Karpas-422 (cell line): ENCODE data around the gene TRDN. TPM values are rescaled to one million over a fixed set of nuclear protein-coding genes. Genes with fewer than 3 reads are reported as not detected.

Source experiments
- DNase-seq: peaks from one replicate; pipeline ENCODE4 v3.0.0-alpha.2; 2015
- H2AFZ ChIP-seq: fragments of 200-600 bp; sonication (generic); 2 replicates; pipeline ENCODE4 v1.6.1; 2014; ENCODE audit warnings: antibody characterized with exemption, low read length, mixed read lengths
- H3K27ac ChIP-seq: fragments of 200-600 bp; sonication (generic); 2 replicates; pipeline ENCODE4 v1.5.1; 2014; ENCODE audit warnings: mild to moderate bottlenecking, low read length, moderate library complexity
- H3K27me3 ChIP-seq: fragments of 200-600 bp; sonication (generic); 2 replicates; pipeline ENCODE4 v1.6.1; 2014; ENCODE audit warnings: low read length, mixed read lengths
- H3K36me3 ChIP-seq: fragments of 200-600 bp; sonication (generic); 2 replicates; pipeline ENCODE4 v1.6.1; 2014; ENCODE audit warnings: low read length, mixed read lengths; ENCODE audit not compliant: insufficient read depth
- H3K4me1 ChIP-seq: fragments of 200-600 bp; sonication (generic); 2 replicates; pipeline ENCODE4 v1.6.1; 2014; ENCODE audit warnings: mild to moderate bottlenecking, low read length, mixed read lengths
- H3K4me2 ChIP-seq: fragments of 200-600 bp; sonication (generic); 2 replicates; pipeline ENCODE4 v1.6.1; 2014; ENCODE audit warnings: low read length, low read depth, mild to moderate bottlenecking; ENCODE audit not compliant: poor library complexity, severe bottlenecking
- H3K4me3 ChIP-seq: fragments of 200-600 bp; sonication (generic); 2 replicates; pipeline ENCODE4 v1.5.1; 2014; ENCODE audit warnings: mild to moderate bottlenecking, antibody characterized with exemption, low read length, mixed read lengths
- H3K79me2 ChIP-seq: fragments of 200-600 bp; sonication (generic); 2 replicates; pipeline ENCODE4 v1.6.1; 2014; ENCODE audit warnings: mild to moderate bottlenecking, low read length, mixed read lengths
- H3K9ac ChIP-seq: fragments of 200-600 bp; sonication (generic); 2 replicates; pipeline ENCODE4 v1.6.0; 2014; ENCODE audit warnings: low read length
- H3K9me2 ChIP-seq: fragments of 200-600 bp; sonication (generic), shearing (Covaris generic); replicated peaks from 2 replicates; pipeline ENCODE4 v1.6.0; 2014; ENCODE audit warnings: mild to moderate bottlenecking, low read length, moderate library complexity; ENCODE audit not compliant: insufficient read depth
- H3K9me3 ChIP-seq: fragments of 300-700, 200-600 bp; sonication (generic); 2 replicates; pipeline ENCODE4 v1.6.1; 2014; ENCODE audit warnings: low read length, mixed read lengths
- H4K20me1 ChIP-seq: fragments of 200-600 bp; sonication (generic); 2 replicates; pipeline ENCODE4 v1.6.1; 2014; ENCODE audit warnings: mild to moderate bottlenecking, antibody characterized with exemption, low read length, low read depth; ENCODE audit not compliant: insufficient read depth
- total RNA-seq: library from RNA; depleted of rRNA; stranded (reverse); fragments of >200 nt; shearing (Covaris generic); gene quantifications from 2 replicates; pipeline ENCODE4 v1.2.3, GENCODE V29; 2014; ENCODE audit warnings: low replicate concordance

Gene TRDN
- total RNA-seq, 1 experiment from 2014 or later: not detected

DNA sequence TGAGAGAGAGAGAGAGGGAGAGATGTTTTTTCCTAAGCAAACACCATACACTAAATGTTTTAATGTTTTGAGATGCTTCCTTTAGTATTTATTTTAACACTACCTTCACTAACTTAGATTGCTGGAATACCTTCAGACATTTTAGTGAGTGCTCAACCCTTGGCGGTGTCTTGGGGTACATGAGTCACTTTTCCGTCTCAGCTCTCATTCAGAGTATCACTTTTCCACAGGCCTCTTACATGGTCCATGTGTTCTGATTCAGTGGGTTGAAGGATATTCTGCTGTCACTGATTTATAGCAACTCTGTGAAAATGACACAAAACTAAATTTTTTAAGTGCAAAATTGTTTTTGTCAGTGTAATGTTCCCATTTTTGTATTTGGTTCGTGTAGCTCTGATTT lies 422.8 kb downstream of the TRDN start:
- H3K4me1 ChIP-seq: no peaks in the 10 kb centered on the region

DNA sequence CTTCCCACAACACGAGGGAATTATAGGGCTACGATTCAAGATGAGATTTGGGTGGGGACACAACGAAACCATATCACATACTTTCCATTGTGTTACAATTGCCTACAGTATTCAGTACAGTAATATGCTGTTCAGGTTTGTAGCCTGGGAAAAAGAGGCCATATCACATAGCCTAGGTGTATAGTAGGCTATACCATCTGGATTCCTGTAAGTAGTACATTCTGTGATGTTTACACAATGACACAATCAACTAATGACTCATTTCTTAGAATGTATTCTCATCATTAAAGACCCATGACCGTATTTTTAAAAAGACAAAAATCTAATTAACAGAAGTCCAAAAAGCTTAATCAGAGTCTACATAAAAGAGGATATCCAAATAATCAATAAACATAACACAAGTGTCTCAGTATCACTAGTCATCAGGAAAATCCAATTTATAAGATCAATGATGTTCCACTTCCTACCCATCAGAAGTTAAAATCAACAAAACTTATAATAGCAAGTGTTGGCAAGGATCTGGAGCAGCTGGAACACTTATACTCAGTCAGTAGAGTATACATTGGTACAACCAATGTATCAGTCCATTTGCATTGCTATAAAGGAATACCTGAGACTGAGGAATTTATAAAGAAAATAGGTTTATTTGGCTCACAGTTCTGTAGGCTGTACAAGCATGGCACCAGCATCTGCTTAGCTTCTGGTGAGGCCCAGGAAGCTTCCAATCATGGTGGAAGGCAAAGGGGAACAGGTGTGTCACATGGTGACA lies 424.8 kb downstream of the TRDN start:
- H3K4me1 ChIP-seq: no peaks in the 10 kb centered on the region
- no peaks in the 10 kb centered on the region for H3K79me2 ChIP-seq
- no peaks in the 10 kb centered on the region for H4K20me1 ChIP-seq
- peaks cover 18% of the 10 kb centered on the region; the same call in 1 of the 2 replicates for H3K9me3 ChIP-seq
- H3K4me3 ChIP-seq: no peak overlapping the region
- no peak overlapping the region for H3K4me2 ChIP-seq
- DNase-seq: no peak
- no peaks in the 10 kb centered on the region for H3K36me3 ChIP-seq
- H3K9ac ChIP-seq: no peak overlapping the region
- H3K27ac ChIP-seq: no peak overlapping the region
- no peak overlapping the region for H2AFZ ChIP-seq
- no peaks in the 10 kb centered on the region for H3K9me2 ChIP-seq
- no peaks in the 10 kb centered on the region for H3K27me3 ChIP-seq

More for the DNA sequence above, 422.8 kb downstream of the TRDN start:
- DNase-seq: no peak
- Histone ChIP-seq H3K79me2 (no peaks in the 10 kb centered on the region), H3K27ac (no peak overlapping the region), H2AFZ (no peak overlapping the region), H3K36me3 (no peaks in the 10 kb centered on the region), H3K9me3 (peaks cover 13% of the 10 kb centered on the region; the same call in 1 of the 2 replicates), H3K9ac (no peak overlapping the region), H4K20me1 (no peaks in the 10 kb centered on the region), H3K4me2 (no peak overlapping the region), H3K4me3 (no peak overlapping the region), H3K27me3 (no peaks in the 10 kb centered on the region), H3K9me2 (no peaks in the 10 kb centered on the region)

DNA sequence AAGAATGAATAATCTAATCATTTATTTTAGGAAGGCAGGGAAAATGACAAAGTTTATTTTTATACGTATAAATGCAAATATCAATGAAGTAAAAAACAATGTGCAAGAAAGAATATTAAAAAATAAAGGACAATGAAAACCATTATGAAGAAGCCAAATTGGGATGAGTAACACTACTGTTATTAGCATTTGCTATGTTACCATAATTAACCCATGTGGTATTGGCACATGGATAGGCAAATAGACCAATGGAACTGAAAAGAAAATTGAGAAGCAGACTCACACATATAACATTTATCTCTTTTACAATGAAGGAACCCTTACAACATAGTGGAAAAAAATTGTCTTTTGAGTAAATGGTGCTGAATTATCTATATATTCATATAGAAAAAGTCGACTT lies 426.1 kb downstream of the TRDN start:
- Histone ChIP-seq H3K36me3 (no peaks in the 10 kb centered on the region), H3K4me1 (no peaks in the 10 kb centered on the region), H3K9ac (no peak overlapping the region), H3K9me3 (peaks cover 22% of the 10 kb centered on the region; the same call in 1 of the 2 replicates), H3K27ac (no peak overlapping the region), H2AFZ (no peak overlapping the region), H3K4me2 (no peak overlapping the region), H4K20me1 (no peaks in the 10 kb centered on the region), H3K9me2 (no peaks in the 10 kb centered on the region), H3K4me3 (no peak overlapping the region), H3K27me3 (no peaks in the 10 kb centered on the region), H3K79me2 (no peaks in the 10 kb centered on the region)
- DNase-seq: no peak

DNA sequence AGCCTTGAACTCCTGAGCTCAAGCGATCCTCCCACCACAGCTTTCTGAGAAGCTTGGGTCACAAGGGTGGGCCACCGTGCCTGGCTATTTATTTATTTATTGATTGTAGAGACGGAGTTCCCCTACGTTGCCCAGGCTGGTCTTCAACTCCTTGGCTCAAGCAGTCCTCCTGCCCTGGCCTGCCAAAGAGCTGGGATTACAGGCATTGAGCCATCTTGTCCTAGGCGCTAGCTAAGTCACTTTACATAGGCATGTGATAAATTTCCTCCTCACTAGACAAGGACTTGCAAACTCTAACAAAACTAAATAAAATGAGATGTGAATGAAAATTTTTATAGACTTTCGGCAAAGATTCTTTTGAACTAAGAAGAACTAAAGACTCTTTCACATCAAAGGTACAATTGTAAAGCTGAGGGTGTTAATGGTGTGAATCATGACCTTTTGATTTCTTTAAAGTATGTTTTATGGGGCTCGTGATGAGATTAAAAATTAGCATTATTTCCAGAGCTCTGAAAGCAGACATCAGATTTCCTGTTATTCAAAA lies 428.7 kb downstream of the TRDN start:
- no peaks in the 10 kb centered on the region for H3K79me2 ChIP-seq
- DNase-seq: no peak
- peaks cover 26% of the 10 kb centered on the region for H3K9me3 ChIP-seq
- H3K9ac ChIP-seq: no peak overlapping the region
- no peaks in the 10 kb centered on the region for H3K9me2 ChIP-seq
- H4K20me1 ChIP-seq: no peaks in the 10 kb centered on the region
- no peaks in the 10 kb centered on the region for H3K36me3 ChIP-seq
- H3K27ac ChIP-seq: no peak overlapping the region
- H2AFZ ChIP-seq: no peak overlapping the region
- H3K4me1 ChIP-seq: no peaks in the 10 kb centered on the region
- no peaks in the 10 kb centered on the region for H3K27me3 ChIP-seq
- H3K4me2 ChIP-seq: no peak overlapping the region
- H3K4me3 ChIP-seq: no peak overlapping the region

DNA sequence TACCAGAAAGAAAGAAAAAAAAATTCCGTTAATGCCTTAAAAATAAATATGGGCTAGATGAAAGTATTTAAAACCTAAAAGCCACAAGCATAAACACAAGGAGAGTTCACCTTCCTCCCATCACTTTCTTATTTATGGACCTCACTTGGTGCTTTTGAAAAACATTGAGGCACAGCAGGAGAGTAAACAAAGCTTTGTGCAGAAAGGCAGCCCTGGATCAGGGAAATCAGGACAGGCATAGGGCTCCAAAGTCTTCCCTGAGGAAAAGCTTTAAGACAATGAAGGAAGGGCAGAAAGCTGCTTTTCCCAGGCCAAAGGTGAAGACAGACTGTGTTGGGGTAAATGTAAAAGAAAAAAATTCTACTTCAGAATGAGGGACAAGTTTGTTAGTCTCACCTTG lies 432.8 kb downstream of the TRDN start:
- Histone ChIP-seq H2AFZ (no peak overlapping the region), H3K9ac (no peak overlapping the region), H3K36me3 (no peaks in the 10 kb centered on the region), H3K27ac (no peak overlapping the region), H3K9me3 (peaks cover 25% of the 10 kb centered on the region), H3K79me2 (no peaks in the 10 kb centered on the region), H4K20me1 (no peaks in the 10 kb centered on the region), H3K4me1 (no peaks in the 10 kb centered on the region), H3K9me2 (no peaks in the 10 kb centered on the region), H3K4me2 (no peak overlapping the region), H3K27me3 (no peaks in the 10 kb centered on the region), H3K4me3 (no peak overlapping the region)
- no peak for DNase-seq

DNA sequence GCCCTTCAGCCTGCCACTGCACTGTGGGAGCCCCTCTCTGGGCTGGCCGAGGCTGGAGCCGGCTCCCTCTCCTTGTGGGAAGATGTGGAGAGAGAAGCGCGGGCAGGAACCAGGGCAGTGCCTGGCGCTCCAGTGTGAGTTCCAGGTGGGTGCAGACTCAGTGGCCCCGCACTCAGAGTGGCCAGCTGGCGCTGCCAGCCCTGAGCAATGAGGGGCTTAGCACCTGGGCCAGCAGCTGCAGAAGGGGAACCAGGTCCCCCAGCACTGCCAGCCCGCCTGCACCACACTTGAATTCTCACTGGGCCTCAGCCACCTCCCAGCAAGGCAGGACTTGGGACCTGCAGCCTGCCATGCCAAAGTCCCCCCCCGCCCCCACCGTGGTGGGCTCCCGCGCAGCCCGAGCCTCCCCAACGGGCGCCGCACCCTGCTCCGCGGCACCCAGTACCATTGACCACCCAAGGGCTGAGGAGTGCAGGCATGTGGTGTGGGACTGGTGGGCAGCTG lies 434.8 kb downstream of the TRDN start:
- Histone ChIP-seq H2AFZ (no peak overlapping the region), H3K4me1 (no peaks in the 10 kb centered on the region), H3K9me2 (no peaks in the 10 kb centered on the region), H3K9me3 (peaks cover 21% of the 10 kb centered on the region), H3K27me3 (no peaks in the 10 kb centered on the region), H3K36me3 (no peaks in the 10 kb centered on the region), H3K79me2 (no peaks in the 10 kb centered on the region), H3K27ac (no peak overlapping the region), H3K9ac (no peak overlapping the region), H3K4me3 (no peak overlapping the region), H3K4me2 (no peak overlapping the region), H4K20me1 (no peaks in the 10 kb centered on the region)
- no peak for DNase-seq

DNA sequence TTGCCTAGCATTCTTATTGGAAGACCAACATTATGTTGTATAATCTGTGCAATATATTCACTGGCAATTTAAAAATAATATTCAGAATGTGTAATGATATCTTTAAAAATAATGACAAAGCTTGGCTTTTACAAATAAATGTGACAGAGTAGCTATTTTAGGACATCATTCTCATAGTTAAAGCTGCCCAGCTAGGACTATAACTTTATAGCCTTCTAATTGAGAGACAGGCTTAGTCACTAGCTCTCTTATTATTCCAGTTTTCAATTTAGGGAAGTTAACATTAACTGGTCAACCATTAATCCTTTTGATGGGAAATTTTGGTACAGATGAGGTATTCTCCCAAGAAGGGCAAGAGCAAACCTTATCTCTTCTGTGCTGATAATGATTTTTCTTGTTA lies 443.5 kb downstream of the TRDN start:
- no peak for DNase-seq
- Histone ChIP-seq H3K36me3 (no peaks in the 10 kb centered on the region), H3K4me3 (no peak overlapping the region), H3K9me3 (peaks cover 32% of the 10 kb centered on the region), H3K4me2 (no peak overlapping the region), H3K27ac (no peak overlapping the region), H3K9me2 (no peaks in the 10 kb centered on the region), H3K9ac (no peak overlapping the region), H4K20me1 (no peaks in the 10 kb centered on the region), H2AFZ (no peak overlapping the region), H3K4me1 (no peaks in the 10 kb centered on the region), H3K27me3 (no peaks in the 10 kb centered on the region), H3K79me2 (no peaks in the 10 kb centered on the region)

DNA sequence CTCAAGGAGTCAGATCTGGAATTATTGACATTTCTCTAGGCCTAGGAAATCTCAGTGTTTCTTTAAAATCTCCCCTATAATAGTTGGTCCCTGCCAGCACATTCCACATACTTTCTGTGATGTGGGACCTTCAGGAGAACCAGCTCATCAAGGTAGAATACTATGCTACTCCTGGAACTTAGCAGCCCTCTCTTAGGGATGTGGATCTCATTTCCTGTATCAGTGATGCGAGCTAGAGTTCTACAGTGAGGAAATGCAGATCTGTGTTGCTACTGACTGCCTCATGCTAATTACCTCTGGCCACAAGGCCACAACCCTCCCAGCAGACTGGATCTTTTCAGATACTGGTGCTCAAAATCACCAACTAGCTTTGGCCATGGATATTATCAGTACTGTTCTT lies 446.9 kb downstream of the TRDN start:
- H3K36me3 ChIP-seq: no peaks in the 10 kb centered on the region
- no peaks in the 10 kb centered on the region for H3K79me2 ChIP-seq
- peaks cover 24% of the 10 kb centered on the region for H3K9me3 ChIP-seq
- no peak overlapping the region for H3K4me3 ChIP-seq
- H2AFZ ChIP-seq: no peak overlapping the region
- no peak overlapping the region for H3K4me2 ChIP-seq
- no peak for DNase-seq
- H3K27me3 ChIP-seq: no peaks in the 10 kb centered on the region
- H4K20me1 ChIP-seq: no peaks in the 10 kb centered on the region
- no peak overlapping the region for H3K27ac ChIP-seq
- no peaks in the 10 kb centered on the region for H3K4me1 ChIP-seq
- no peaks in the 10 kb centered on the region for H3K9me2 ChIP-seq
- H3K9ac ChIP-seq: no peak overlapping the region
